ENCODE data around the gene S1PR4. TPM values are rescaled to one million over a fixed set of nuclear protein-coding genes. Genes with fewer than 3 reads are reported as not detected.

Gene S1PR4, protein sequence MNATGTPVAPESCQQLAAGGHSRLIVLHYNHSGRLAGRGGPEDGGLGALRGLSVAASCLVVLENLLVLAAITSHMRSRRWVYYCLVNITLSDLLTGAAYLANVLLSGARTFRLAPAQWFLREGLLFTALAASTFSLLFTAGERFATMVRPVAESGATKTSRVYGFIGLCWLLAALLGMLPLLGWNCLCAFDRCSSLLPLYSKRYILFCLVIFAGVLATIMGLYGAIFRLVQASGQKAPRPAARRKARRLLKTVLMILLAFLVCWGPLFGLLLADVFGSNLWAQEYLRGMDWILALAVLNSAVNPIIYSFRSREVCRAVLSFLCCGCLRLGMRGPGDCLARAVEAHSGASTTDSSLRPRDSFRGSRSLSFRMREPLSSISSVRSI
- total RNA-seq: under 0.01 TPM in 1 of 2 replicates, not detected in the other

DNA sequence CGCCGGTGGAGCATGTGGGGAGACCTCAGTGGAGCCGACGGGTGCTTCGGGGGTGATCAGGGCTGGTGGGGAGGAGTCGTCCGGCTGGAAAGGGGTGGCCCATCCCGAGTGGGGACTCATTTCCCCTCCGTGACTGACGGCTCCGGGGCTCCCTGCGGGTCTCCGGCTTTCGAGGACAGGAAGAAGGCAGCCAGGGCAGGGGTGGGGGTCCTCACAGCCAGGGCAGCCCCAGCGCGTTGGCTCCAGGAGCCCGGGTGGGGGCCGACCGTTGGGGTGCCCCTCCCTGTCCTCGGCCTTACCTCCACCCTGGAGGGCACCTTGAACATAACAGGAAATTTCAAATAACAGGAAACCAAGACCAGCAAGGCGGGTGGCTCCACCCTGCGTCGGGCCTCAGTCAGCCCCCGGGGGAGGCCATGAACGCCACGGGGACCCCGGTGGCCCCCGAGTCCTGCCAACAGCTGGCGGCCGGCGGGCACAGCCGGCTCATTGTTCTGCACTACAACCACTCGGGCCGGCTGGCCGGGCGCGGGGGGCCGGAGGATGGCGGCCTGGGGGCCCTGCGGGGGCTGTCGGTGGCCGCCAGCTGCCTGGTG, at the start of gene S1PR4:
Gene S1PR4 (plus strand): TSS at position 393 of the 596 bp plus-strand sequence. CDS start 24 bp downstream, at position 417.

DNA sequence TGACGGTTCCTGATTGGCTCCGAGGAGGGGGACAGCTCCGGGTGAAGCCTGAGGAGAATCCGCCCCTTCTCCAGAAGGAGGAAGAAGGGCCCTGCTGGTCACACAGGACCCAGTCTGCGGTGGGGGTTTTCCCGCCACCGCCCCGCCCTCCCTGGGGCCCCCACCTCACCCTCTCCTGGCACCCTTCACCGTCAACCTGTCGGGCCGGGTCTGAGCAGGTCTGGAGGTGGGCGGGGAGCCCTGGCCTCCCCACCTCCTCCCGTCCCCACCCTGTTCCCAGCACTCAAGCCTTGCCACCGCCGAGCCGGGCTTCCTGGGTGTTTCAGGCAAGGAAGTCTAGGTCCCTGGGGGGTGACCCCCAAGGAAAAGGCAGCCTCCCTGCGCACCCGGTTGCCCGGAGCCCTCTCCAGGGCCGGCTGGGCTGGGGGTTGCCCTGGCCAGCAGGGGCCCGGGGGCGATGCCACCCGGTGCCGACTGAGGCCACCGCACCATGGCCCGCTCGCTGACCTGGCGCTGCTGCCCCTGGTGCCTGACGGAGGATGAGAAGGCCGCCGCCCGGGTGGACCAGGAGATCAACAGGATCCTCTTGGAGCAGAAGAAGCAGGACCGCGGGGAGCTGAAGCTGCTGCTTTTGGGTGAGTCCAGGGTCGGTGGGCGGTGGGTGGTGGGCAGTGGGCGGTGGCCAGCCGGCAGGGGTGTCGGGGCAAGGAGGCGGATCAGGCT, 42.4 kb upstream of the S1PR4 start, which contains the start of gene GNA15:
Gene GNA15 (plus strand): TSS at position 73 of the 723 bp plus-strand sequence. CDS start 418 bp downstream, at position 491.

DNA sequence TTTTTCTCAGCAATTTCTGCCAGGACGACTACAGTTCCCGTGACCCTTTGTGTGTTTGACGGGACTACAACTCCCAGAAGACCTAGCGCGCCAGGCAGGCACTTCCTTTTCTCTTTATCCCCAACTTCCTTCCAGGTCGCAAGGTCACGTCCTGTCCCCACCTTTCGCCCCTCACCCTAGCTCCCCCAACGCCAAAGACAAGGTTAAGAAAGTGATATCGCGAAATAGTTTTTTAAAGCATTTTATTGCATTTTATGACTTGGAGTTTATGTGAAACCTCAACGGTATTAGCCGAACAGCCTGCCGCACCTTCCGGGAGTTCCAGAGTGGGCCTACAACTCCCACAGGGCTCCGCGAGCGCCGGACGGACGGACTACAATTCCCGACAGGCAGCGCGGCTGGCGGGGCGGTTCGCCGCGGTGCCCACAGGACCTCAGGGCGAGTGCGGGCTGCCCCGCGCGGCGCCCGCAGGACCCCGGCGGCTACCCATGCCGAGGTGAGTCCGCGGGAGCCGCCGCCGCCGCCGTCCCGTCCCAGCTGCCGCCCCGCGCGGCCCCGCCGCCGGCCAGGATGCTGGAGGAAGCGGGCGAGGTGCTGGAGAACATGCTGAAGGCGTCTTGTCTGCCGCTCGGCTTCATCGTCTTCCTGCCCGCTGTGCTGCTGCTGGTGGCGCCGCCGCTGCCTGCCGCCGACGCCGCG, 7.0 kb downstream of the S1PR4 start, which contains the start of gene NCLN:
Gene NCLN (plus strand): TSS at position 470 of the 699 bp plus-strand sequence. CDS start 101 bp downstream, at position 571.

DNA sequence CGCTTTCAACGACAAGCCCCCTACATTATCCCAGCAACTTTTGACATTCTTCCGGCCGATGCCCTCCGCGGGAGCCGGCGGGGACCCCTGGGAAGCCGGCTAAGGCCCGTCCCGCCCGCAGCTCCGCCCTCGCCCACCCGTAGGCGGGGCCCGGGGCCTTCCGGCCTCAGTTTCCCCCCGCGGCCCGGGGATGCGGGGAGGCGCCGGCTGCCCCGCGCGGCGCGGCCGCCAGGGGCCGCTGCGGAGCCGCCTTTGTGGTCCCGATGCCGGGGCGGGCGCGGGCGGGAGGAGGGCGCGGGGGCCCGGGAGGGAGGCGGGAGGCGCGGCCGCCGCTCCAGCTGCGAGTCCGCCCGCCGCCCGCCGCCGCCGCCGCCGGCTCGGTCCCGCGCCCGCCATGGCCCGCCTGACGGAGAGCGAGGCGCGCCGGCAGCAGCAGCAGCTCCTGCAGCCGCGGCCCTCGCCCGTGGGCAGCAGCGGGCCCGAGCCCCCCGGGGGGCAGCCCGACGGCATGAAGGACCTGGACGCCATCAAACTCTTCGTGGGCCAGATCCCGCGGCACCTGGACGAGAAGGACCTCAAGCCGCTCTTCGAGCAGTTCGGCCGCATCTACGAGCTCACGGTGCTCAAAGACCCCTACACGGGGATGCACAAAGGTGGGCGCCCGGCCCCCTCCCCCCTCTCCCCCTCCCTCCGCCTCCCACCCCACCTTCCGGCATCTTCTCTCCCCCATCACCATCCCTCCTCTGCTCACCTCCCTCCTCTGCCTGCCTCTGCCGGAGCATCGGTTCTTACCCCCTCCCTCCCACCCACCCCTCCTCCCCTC, 46.0 kb downstream of the S1PR4 start, which contains the start of gene CELF5:
Gene CELF5 (plus strand): TSS at position 316 of the 823 bp plus-strand sequence. CDS start 79 bp downstream, at position 395.

Other genes starting within 250 kb of the S1PR4 start
- 4.7 and 5.4 TPM in 2 replicates for gene ZNF77, start 233.8 kb upstream of the S1PR4 start, total RNA-seq
- gene TLE6, start 201.2 kb upstream of the S1PR4 start, total RNA-seq: 0.12 and 0.33 TPM in 2 replicates
- gene TLE2, start 149.5 kb upstream of the S1PR4 start, total RNA-seq: 0.33 and 1.7 TPM in 2 replicates
- 88.9 and 127 TPM in 2 replicates for gene TLE5, start 116.3 kb upstream of the S1PR4 start, total RNA-seq
- gene GNA11, start 84.4 kb upstream of the S1PR4 start, total RNA-seq: 66.1 and 71.6 TPM in 2 replicates
- 0.11 and 0.50 TPM in 2 replicates for gene GNA15, start 42.7 kb upstream of the S1PR4 start, total RNA-seq
- gene NCLN, start 7.2 kb downstream of the S1PR4 start, total RNA-seq: 67.2 and 85.1 TPM in 2 replicates
- gene CELF5, start 45.9 kb downstream of the S1PR4 start, total RNA-seq: not detected in 2 replicates
- 65.7 and 67.1 TPM in 2 replicates for gene NFIC, start 187.8 kb downstream of the S1PR4 start, total RNA-seq